GM19467 (cell line): ENCODE results near the gene NFE2L2.
"Not testable (repeated sequence)": the region's sequence is repeated elsewhere in the genome, so short reads cannot be mapped to it uniquely, and the experiment has no call there.

ENCODE experiments used
- ATAC-seq: cut with Tn5 transposase; IDR thresholded peaks from one replicate; pipeline ENCODE4 v1.9.1; 2021; ENCODE audit warnings: mild to moderate bottlenecking, moderate library complexity; ENCODE audit not compliant: unreplicated experiment

Gene NFE2L2

DNA sequence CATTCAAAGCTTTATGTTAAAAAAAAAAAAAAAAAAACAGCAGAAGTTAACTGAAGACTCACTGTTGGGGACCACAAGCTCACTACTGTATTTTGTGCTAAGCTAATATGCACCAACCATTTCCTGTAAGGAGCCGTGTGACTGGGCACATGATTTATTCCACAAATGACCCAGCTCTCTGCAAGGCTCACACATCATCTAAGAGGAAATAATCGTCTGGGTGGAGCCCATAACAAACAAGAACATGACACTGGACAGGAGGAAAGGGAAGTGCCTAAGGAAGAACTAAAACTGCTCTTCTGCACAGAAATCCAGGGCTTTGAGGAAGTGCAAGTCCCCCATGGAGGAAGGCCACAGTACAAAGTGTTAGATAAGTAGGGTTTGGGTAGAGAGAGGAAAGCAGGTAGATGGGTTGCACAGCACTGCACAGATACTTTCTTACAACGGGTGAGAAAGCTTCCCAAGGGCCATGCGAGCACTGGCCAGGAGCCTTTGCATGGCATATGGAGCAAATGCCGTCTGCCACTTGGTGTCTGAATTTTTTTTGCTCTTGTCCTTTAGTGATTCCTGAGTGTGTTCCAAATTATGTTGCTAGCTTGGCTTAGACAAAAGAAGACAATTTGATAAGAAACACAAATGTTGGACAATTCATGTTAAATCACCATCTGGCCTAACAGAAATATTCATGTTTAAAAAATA, 24.4 kb downstream of the NFE2L2 start:
- ATAC-seq = peak; percentile 72

DNA sequence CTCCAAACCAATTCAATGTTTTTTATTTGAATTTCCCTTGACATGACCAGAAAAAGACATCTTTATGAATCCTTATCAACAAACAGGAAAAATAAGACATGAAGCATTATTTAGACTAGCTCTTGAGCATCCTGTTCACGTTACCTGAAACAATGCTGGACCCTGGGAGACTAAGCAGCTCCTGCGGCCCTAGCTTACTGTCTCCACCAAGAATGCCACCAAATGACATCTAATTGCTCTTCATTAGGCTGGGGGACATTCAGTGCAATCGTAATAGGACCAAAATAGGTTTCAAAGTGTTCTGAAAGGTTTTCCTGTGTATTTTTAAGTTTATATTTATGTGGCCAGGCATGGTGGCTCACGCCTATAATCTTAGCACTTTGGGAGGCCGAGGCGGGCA, 25.5 kb downstream of the NFE2L2 start:
- no peak for ATAC-seq

DNA sequence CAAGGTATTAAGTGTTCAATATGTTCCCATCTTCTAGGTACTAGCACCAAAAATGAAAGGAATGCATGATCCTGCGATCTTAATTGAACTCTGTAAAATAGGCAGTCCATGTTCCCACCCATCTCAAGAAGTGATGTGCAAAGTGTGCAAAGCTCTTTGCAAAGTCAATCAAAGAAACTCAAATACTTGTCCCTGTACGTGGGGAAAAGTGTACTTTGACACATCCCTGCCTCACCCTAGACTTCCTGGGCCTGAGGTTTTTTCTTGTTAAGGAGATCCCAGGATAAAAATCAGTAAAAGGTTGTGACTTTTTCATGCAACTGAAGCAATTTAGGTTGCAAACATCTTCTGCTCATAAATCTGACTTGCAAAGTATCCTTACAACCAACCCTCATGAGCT, 26.6 kb downstream of the NFE2L2 start:
- no peak for ATAC-seq

DNA sequence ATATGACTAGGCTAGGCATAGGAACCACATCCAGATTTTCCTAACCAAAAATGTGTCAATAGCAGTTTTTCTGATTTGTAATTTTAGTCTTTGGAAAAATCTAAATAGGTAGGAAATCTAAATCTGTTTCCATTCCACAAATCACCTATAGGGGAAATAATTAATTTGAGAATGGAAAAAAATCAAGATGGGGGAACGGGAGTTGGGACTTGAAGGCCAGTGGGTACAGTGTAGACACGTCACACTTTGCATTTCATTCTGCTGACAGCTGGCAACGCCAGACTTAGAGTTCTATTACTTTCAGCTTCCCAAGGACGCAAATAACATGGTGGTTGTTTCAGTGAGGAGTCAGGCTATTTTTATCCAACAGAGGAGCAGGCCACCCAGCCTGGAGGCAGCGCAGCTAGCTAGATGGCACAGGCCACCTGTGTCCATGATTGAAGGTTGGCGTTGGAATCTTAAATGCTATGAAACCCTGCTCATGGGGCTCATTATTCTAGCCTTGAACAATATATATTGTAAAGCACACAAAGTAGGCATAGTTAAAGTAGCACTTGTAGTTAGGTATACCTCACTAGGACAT, 28.6 kb downstream of the NFE2L2 start:
- no peak for ATAC-seq

GRCh38 chr2:177234267-177234666, 30.3 kb downstream of the NFE2L2 start:
- ATAC-seq = no peak

DNA sequence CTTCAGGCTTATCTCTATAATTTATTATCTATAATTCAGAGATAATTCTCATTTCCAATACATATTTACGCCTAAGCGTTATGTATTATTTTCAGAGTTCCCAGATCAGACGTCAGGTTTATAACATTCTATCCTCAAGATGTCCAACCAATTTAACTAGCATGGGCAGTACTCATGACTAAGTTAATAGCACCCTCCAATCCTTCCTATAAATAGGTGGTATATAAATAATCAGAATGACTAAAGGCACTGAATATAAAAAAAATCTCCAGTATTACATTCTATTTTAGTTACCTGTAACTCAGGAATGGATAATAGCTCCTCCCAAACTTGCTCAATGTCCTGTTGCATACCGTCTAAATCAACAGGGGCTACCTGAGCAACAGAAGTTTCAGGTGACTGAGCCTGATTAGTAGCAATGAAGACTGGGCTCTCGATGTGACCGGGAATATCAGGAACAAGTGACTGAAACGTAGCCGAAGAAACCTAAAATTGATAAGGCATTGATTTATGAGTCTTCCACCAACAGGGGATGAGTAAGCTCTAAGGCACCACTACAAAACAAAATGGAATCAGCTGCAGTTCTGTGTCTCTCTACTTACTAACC, 32.3 kb downstream of the NFE2L2 start:
- ATAC-seq = no peak

- no peak for ATAC-seq
These were observed 33.3 kb downstream of the NFE2L2 start for GRCh38 chr2:177231270-177231669.

DNA sequence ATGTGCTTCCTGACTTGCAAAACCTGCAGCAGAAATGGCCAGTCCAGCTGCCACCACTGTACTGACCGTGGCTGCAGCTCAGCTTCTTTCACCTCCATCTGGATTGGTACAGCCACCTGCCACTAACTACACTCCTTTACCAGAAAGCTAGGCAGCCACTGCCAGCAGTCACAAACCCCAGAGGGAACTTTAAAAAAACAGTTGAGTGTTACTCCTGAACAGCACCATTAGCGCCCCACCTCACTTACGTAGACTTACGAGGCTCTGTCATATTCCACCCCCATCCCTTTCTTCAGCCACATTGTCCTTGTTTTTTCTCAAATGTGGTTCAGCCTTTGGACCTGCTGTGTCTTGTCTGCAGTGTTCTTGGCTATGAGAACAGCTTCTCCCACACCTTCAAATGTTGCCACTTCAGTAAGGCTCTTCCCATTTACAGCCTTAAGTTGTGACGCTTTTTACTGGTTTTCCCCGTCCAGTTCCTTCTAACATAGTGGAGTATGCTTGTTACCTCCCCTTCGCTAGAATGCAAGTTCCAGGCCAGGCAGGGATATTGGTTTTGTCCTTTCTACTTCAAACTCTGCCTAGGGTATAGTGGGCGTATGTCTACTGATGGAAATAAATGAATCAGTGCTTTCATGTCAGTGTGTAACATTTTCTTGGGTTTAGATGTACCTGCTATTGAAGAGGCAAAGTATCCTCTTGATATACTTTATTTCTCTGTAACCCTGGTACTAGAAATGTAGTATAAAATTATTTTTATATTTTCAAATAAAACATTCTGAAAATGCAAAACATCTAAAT, 34.9 kb downstream of the NFE2L2 start:
- no peak for ATAC-seq

GRCh38 chr2:177225965-177226360, 38.6 kb downstream of the NFE2L2 start:
- no peak for ATAC-seq

GRCh38 chr2:177223436-177223835, 41.1 kb downstream of the NFE2L2 start:
- not testable (repeated sequence) for ATAC-seq

GRCh38 chr2:177221970-177222369, 42.6 kb downstream of the NFE2L2 start:
- no peak for ATAC-seq

- ATAC-seq = no peak
These were observed 43.0 kb downstream of the NFE2L2 start for GRCh38 chr2:177221534-177221933.

DNA sequence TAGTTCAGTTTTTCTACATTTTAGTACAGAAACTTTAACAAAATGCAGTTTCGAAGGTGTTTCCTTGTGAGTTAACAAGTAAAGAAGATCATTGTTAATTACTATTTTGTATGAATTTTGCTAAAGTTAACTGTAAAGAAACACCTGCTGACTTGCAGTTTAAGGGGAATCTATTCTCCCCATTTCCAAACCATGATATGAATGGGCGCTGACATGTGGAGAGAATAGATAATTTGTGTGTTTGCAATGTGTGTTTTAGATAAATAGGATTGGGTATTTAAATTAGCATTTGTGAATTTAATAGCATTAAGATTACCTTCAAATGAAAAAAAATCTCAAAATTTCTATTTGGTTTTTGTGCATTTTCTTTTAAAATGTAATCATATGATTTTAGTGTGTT, 44.7 kb downstream of the NFE2L2 start:
- not testable (repeated sequence) for ATAC-seq

- ATAC-seq = no peak
These were observed 47.2 kb downstream of the NFE2L2 start for GRCh38 chr2:177217247-177217843.

- peak; percentile 41 for ATAC-seq
These were observed 51.4 kb downstream of the NFE2L2 start for GRCh38 chr2:177212891-177213856.

GRCh38 chr2:177212106-177212890, 52.2 kb downstream of the NFE2L2 start, which contains the start of gene HNRNPA3:
Gene HNRNPA3, plus strand, starts transcription at chr2:177212794. Its CDS starts 6 bp downstream, at chr2:177212800.
- peak; percentile 86 for ATAC-seq

DNA sequence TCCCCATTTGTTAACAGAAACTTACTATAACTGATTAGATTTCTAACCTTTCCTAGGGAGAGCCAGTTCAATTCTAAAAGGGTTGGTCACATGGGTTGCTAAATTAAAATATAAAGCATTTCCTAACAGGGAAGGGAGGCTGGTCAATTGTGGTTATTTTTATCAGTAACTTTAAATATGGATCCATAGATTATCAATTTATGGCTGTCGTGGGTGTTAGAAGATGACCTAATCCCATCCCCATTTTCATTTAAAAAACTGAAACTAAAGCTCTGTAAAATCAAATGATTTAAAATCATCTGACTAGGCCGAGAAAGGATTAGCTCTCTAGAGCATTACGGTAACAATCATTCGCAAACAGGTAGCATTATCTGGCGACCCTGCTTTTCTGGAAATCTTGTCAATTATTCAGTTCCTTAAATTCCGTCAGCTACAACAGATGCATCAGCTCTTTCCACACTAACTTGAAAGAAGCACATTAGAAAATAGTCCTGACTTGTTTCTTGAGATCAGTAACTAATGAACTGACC, 52.9 kb downstream of the NFE2L2 start:
- ATAC-seq = no peak

DNA sequence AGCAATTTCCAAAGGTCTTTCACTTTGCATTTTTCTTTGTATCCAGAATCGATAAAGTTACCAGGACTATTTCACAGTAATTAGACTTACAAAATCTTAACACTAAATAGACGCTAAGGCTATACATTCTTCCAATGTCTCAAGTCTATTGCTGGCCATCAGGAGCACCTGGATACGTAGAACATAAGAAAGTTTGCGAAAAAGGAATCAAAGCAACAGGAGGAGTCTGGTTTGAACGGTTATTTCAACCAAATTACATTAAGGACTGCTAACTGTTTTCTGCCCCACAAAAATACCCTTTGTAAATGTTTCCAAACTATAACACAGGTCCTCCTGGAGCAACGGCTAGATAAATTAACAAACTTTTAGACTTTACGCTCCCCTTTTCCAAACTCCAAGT, 53.4 kb downstream of the NFE2L2 start:
- ATAC-seq = no peak

- peak; percentile 40 for ATAC-seq
These were observed 57.4 kb downstream of the NFE2L2 start for GRCh38 chr2:177207101-177207500.
